ENCODE data around the gene ASAP2.

- no peak for TF ChIP-seq CTCF (IDR thresholded peaks at IDR 0.05)
- TF ChIP-seq POLR2A (IDR thresholded peaks at IDR 0.05), result no peak
Observed at GRCh38 chr2:9418746-9419145, 212.1 kb downstream of the ASAP2 start.

All from suprapubic skin (tissue), 3 donors.